GM23248 (cell line): ENCODE data around the gene SARS2. TPM values are rescaled to one million over a fixed set of nuclear protein-coding genes. Genes with fewer than 3 reads are reported as not detected.
A peak's percentile ranks its signal among the peaks of the same experiment; 100 is the strongest.

Source experiments
- DNase-seq: peaks from one replicate; pipeline ENCODE4 v3.0.0-alpha.2; 2015
- H2AFZ ChIP-seq: fragments of 200-600 bp; sonication (generic); 2 replicates; pipeline ENCODE4 v1.6.1; 2016; ENCODE audit warnings: antibody characterized with exemption
- H3F3A ChIP-seq: fragments of 200-600 bp; sonication (generic); 2 replicates; pipeline ENCODE4 v1.6.1; 2016; ENCODE audit warnings: mild to moderate bottlenecking, antibody characterized with exemption, mixed run types; ENCODE audit not compliant: insufficient read depth
- H3K27ac ChIP-seq: fragments of 200-600 bp; sonication (generic); 2 replicates; pipeline ENCODE4 v1.5.1; 2016; ENCODE audit warnings: mild to moderate bottlenecking
- H3K27me3 ChIP-seq: fragments of 200-600 bp; sonication (generic); replicated peaks from 2 replicates; pipeline ENCODE4 v1.6.1; 2016; ENCODE audit warnings: mild to moderate bottlenecking; ENCODE audit not compliant: insufficient read depth
- H3K36me3 ChIP-seq: fragments of 200-600 bp; sonication (generic); 2 replicates; pipeline ENCODE4 v1.6.1; 2016; ENCODE audit warnings: low read depth, mild to moderate bottlenecking
- H3K4me1 ChIP-seq: fragments of 200-600 bp; sonication (generic); 2 replicates; pipeline ENCODE4 v1.6.1; 2016; ENCODE audit warnings: mild to moderate bottlenecking; ENCODE audit not compliant: insufficient read depth
- H3K4me2 ChIP-seq: fragments of 200-600 bp; sonication (generic); one replicate; pipeline ENCODE4 v1.6.1; 2016; ENCODE audit warnings: mild to moderate bottlenecking; ENCODE audit not compliant: unreplicated experiment
- H3K4me3 ChIP-seq: fragments of 200-600 bp; sonication (generic); 2 replicates; pipeline ENCODE4 v1.5.1; 2016; ENCODE audit warnings: mild to moderate bottlenecking
- H3K79me2 ChIP-seq: fragments of 200-600 bp; sonication (generic); 2 replicates; pipeline ENCODE4 v1.6.1; 2016; ENCODE audit warnings: mild to moderate bottlenecking; ENCODE audit not compliant: insufficient read depth
- H3K9ac ChIP-seq: fragments of 200-600 bp; sonication (generic); 2 replicates; pipeline ENCODE4 v1.6.1; 2016; ENCODE audit warnings: mild to moderate bottlenecking
- H3K9me2 ChIP-seq: fragments of 200-600 bp; sonication (generic); 2 replicates; pipeline ENCODE4 v1.6.1; 2016; ENCODE audit warnings: mixed run types, mild to moderate bottlenecking, moderate library complexity; ENCODE audit not compliant: insufficient read depth
- H3K9me3 ChIP-seq: fragments of 200-600 bp; sonication (generic); one replicate; pipeline ENCODE4 v1.6.1; 2017; ENCODE audit warnings: low read depth
- H4K20me1 ChIP-seq: fragments of 200-600 bp; sonication (generic); 2 replicates; pipeline ENCODE4 v1.6.0; 2016; ENCODE audit not compliant: insufficient read depth
- EZH2 ChIP-seq: fragments of 200-600 bp; sonication (generic); IDR thresholded peaks from 2 replicates; pipeline ENCODE4 v1.6.1; 2018; ENCODE audit warnings: antibody characterized with exemption, mild to moderate bottlenecking; ENCODE audit not compliant: insufficient read depth, poor library complexity, severe bottlenecking
- EZH2phosphoT487 ChIP-seq: fragments of 200-600 bp; sonication (generic); IDR thresholded peaks from 2 replicates; pipeline ENCODE4 v1.6.1; 2018; ENCODE audit warnings: antibody characterized with exemption, moderate library complexity, mild to moderate bottlenecking, low read depth; ENCODE audit not compliant: insufficient read depth
- WGBS, 2 experiments: methylation state at CpG; one replicate each; pipeline ENCODE4 v1.1.6; 2015 to 2017; ENCODE audit warnings: low lambda C conversion rate in 2 of 2, low coverage in 1 of 2; ENCODE audit errors: missing lambda C conversion rate in 2 of 2; 5-methylcytosine and 5-hydroxymethylcytosine counted together
- in situ Hi-C: fragments of 300-500 bp; cut with MboI; formaldehyde crosslinking; loops from 2 replicates; pipeline ENCODE4 v1.15.0; 2020
- polyA plus RNA-seq: library from polyadenylated mRNA; unstranded; fragments of >200 nt; fragmentation: Nextera tagmentation; extraction: Ambion mirVana; gene quantifications from 2 replicates; pipeline ENCODE4 v1.2.1, GENCODE V29; 2016
- total RNA-seq: library from RNA; depleted of rRNA; stranded (reverse); fragments of >200 nt; shearing (Covaris generic); gene quantifications from 2 replicates; pipeline ENCODE4 v1.2.3, GENCODE V29; 2014

Gene SARS2
- total and polyA plus RNA-seq, 2 experiments from 2014 or later = 18.4 to 33.2 TPM

DNA sequence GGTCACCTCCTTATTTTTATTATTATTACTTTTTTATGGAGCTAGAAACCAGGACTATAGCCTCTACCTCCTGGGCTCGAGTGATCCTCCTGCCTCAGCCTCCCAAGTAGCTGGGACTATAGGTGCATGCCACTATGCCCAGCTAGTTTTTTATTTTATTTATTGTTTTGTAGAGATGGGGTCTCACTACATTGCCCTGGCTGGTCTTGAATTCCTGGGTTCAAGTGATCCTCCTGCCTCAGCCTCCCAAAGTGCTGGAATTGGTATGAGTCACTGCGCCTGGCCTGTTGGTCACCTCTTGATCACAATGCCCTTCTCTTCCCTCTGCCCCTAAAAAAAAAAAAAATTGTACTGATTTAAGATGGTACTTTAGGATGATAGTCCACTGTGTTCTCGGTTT is 20.6 kb upstream of the SARS2 start:
- no peak for DNase-seq
- Histone ChIP-seq H3K9me3 (no peaks in the 10 kb centered on the region), H3K79me2 (no peaks in the 10 kb centered on the region)

DNA sequence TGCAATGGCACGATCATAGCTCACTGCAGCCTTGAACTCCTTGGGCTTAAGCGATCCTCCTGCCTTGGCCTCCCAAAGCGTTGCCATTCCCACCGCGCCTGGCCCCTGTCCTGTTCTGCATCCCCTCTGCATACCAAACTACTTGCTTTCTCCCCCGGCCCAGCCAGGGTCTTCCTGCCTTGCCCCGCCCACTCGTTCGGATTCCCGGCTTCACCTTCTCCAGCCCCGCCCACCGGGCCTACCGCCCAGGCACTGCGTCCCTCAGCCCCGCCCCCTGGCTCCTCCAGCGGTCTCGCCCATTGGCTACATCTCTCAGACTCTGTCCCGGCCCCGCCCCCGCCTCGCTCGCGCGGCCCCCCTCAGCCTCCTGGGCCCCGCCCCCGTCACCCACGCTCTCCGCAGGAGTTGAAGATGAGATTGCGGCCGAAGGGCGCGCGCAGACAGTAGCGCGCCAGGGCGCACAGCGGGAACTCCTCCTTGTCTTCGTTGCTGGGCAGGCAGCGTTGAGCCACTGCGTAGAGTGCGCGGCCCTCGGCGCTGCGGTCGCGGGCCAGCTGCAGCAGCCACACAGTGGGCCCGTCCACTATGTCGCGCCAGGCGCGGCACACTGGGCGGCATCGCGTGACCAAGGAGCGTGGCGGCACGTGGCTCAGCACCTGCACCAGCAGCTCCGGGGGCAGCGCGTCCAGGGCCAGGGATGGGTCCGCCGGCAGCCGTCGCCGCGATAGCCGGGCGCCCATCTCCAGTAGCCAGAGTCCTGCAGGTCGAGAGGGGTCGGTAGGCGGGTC is 19.2 kb upstream of the SARS2 start:
- H3K4me1 ChIP-seq = no peaks in the 10 kb centered on the region
- H3K4me3 ChIP-seq = no peak overlapping the region
- no peaks in the 10 kb centered on the region for H3K79me2 ChIP-seq
- no peak overlapping the region for H3K4me2 ChIP-seq
- no peaks in the 10 kb centered on the region for H3K9me3 ChIP-seq
- no peak overlapping the region for H3K27ac ChIP-seq
- no peaks in the 10 kb centered on the region for H3F3A ChIP-seq
- H3K36me3 ChIP-seq = peaks cover 3% of the 10 kb centered on the region; the same call in 1 of the 2 replicates
- in situ Hi-C loops = no loop called here
- no peaks in the 10 kb centered on the region for H3K27me3 ChIP-seq
- no peak overlapping the region for H2AFZ ChIP-seq
- TF ChIP-seq EZH2phosphoT487 = no peak
- TF ChIP-seq EZH2 = no peak
- WGBS, 2 experiments = 30 to 34% methylated on average over 42 to 52 of the region's 72 CpGs
- H3K9ac ChIP-seq = no peak overlapping the region
- no peaks in the 10 kb centered on the region for H3K9me2 ChIP-seq
- H4K20me1 ChIP-seq = no peaks in the 10 kb centered on the region
- peak; percentile 53 for DNase-seq

More for the DNA sequence above, 20.6 kb upstream of the SARS2 start:
- Histone ChIP-seq H3K4me2 (no peak overlapping the region), H3K4me1 (no peaks in the 10 kb centered on the region), H2AFZ (no peak overlapping the region), H3K27ac (no peak overlapping the region), H3K27me3 (no peaks in the 10 kb centered on the region), H3F3A (no peaks in the 10 kb centered on the region), H3K4me3 (no peak overlapping the region), H3K9me2 (no peaks in the 10 kb centered on the region), H3K36me3 (no peaks in the 10 kb centered on the region), H4K20me1 (no peaks in the 10 kb centered on the region), H3K9ac (no peak overlapping the region)
- in situ Hi-C loops = no loop called here
- no peak for TF ChIP-seq EZH2
- TF ChIP-seq EZH2phosphoT487 = no peak
- WGBS, 2 experiments = 97 to 99% methylated on average over 3 of the region's 3 CpGs

GRCh38 chr19:38946229-38947010 is 15.9 kb upstream of the SARS2 start:
- DNase-seq = no peak
- no peaks in the 10 kb centered on the region for H3K9me2 ChIP-seq
- TF ChIP-seq EZH2 (no peak), EZH2phosphoT487 (no peak)
- WGBS, 2 experiments = 90 to 93% methylated on average over 10 to 11 of the region's 11 CpGs
- no peaks in the 10 kb centered on the region for H3K4me1 ChIP-seq
- no peak overlapping the region for H3K27ac ChIP-seq
- H3K27me3 ChIP-seq = no peaks in the 10 kb centered on the region
- H4K20me1 ChIP-seq = no peaks in the 10 kb centered on the region
- no peaks in the 10 kb centered on the region for H3K79me2 ChIP-seq
- H3K9me3 ChIP-seq = no peaks in the 10 kb centered on the region
- H3K9ac ChIP-seq = no peak overlapping the region
- H3F3A ChIP-seq = no peaks in the 10 kb centered on the region
- H3K36me3 ChIP-seq = peaks cover 6% of the 10 kb centered on the region; the same call in 1 of the 2 replicates
- no peak overlapping the region for H3K4me2 ChIP-seq
- H2AFZ ChIP-seq = no peak overlapping the region
- in situ Hi-C loops = no loop called here
- H3K4me3 ChIP-seq = no peak overlapping the region

DNA sequence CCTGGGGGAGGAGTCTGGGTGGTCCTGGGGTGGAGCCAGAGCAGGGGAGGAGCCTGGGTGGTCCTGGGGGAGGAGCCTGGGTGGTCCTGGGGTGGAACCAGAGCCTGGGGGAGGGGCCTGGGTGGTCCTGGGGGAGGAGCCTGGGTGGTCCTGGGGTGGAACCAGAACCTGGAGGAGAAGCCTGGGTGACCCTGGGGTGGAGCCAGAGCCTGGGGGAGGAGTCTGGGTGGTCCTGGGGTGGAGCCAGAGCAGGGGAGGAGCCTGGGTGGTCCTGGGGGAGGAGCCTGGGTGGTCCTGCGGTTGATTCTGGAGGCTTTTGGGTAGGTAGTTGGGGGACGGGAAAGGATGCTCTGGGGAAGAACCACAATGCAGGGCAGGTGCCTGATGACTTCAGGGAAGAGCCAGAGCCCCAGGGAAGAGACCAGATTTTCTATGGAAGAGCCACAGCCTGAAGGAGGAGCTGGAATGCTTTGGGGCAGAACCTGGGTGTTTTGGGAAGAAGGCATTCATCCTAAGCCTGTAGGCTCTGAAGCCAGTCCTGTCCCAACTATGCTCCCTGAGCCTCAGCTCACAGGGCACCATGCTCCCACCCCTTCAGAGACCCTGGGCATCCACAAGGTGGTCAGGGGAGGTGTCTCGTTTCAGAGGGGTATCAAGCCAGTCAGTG is 15.1 kb upstream of the SARS2 start:
- Histone ChIP-seq H3K9me2 (no peaks in the 10 kb centered on the region), H3K9ac (no peak overlapping the region)
- no peak for DNase-seq

More for the DNA sequence above, 15.1 kb upstream of the SARS2 start:
- Histone ChIP-seq H3K27me3 (no peaks in the 10 kb centered on the region), H4K20me1 (no peaks in the 10 kb centered on the region), H3F3A (no peaks in the 10 kb centered on the region), H3K4me1 (no peaks in the 10 kb centered on the region), H3K4me3 (no peak overlapping the region), H3K36me3 (peaks cover 6% of the 10 kb centered on the region; the same call in 1 of the 2 replicates), H2AFZ (no peak overlapping the region), H3K9me3 (no peaks in the 10 kb centered on the region), H3K27ac (no peak overlapping the region), H3K4me2 (no peak overlapping the region), H3K79me2 (no peaks in the 10 kb centered on the region)
- 62 to 78% methylated on average over 1 to 3 of the region's 3 CpGs for WGBS, 2 experiments
- no peak for TF ChIP-seq EZH2phosphoT487
- no peak for TF ChIP-seq EZH2
- in situ Hi-C loops = no loop called here
